Stimulated activated CD4-positive, alpha-beta T cell treated with anti-CD3 and anti-CD28 coated beads, Interleukin-15, amount 100 ng/mL, for 24 hours (primary cell): ENCODE data around the gene ADRA2C.

Experiments used
- DNase-seq: peaks from one replicate; pipeline ENCODE4 v3.0.0-alpha.2; 2020

ADRA2C gene

DNA sequence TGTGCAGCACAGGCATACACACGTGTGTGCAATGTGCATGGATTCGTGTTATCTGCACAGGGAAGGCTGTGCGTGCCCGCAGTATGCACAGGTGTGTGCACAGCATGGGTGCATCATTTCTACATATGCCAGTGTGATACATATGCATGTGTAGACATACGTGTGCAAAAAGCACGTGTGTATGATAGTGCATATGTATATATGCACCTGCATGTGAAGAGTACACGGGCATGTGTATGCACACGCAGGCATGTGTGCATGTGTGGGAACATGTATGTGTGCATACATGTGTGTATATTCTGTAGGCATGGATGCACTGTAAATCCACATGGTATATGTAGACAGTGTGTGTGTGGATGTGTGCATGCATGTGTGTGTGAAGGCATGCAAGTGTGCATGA lies 3.9 kb upstream of the ADRA2C start:
- no peak for DNase-seq

DNA sequence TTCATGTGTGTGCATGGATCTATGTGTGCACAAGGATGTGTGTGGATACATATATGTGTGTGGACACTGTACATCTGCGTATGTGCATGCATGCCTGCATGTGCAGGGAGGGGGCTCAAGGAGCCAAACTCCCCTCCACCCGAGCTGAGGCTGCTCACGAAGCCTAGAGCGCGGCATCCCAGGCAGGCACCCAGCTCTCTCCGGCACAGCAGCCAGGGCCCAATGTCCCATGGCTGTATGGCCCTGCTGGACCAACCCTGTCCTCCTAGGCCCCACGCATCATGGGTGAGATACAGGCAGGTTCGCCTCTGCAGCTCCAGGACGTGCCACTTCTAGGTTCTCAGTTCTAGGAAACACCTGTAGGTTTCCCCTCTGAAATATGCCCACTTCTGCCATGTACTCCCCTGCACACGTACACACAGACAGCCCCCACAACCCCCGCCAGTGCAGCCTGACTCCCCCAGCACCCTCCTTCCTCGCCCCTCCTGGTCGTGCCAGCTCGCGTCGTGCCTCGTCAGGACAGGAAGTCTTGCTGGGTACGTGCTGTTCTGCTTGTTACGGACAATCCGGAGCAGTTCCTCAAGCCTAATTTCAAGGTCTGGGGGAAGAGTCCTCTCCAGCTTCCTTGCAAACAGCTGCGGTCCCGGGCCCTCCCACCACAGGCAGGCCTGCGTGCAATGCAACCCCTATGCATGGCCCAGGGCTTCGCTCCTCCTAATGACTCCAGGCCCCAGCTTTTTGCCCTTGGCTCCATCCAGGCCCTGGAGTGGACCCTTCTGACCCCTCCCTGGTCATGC lies 3.2 kb upstream of the ADRA2C start:
- DNase-seq = no peak

DNA sequence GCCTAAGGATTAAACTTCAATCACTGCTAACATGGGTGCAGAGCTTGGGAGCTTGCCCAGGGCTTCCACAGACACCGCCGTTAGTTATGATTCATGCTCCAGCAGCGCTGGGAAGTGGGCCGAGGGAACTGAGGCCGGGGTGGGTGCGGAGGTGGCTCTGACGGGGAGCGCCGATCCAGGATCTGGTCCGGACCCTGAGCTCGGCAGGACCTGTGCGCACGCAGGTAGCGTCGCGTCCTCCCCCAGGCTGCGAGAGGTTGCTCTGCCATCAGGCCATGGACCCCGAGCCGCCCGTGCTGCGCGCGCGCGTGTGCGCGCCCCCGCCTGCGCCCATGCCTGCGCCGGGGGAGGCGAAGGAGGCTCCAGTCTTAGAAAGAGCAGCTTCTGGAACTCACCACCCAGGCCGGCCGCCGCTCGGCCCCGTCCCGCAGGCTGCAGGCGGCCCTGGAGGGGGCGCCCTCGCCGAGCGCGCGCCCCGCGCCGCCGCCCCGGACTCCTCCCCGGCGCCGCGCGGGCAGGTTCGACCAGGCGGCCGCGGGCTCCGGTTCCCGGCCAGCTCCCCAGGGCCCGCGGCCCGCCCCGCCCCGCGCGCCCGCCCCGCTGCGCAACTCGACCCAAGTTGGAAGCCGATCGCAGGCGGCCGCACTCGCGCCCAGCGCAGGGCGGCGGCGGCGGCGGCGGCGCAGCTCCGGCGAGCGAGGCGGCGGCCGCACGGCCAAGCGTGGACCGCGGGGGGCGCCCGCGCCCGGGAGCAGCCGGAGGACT lies 732 bp upstream of the ADRA2C start:
- DNase-seq = peak; percentile 37

DNA sequence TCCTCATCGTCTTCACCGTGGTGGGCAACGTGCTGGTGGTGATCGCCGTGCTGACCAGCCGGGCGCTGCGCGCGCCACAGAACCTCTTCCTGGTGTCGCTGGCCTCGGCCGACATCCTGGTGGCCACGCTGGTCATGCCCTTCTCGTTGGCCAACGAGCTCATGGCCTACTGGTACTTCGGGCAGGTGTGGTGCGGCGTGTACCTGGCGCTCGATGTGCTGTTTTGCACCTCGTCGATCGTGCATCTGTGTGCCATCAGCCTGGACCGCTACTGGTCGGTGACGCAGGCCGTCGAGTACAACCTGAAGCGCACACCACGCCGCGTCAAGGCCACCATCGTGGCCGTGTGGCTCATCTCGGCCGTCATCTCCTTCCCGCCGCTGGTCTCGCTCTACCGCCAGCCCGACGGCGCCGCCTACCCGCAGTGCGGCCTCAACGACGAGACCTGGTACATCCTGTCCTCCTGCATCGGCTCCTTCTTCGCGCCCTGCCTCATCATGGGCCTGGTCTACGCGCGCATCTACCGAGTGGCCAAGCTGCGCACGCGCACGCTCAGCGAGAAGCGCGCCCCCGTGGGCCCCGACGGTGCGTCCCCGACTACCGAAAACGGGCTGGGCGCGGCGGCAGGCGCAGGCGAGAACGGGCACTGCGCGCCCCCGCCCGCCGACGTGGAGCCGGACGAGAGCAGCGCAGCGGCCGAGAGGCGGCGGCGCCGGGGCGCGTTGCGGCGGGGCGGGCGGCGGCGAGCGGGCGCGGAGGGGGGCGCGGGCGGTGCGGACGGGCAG lies 792 bp downstream of the ADRA2C start:
- DNase-seq = peak; percentile 40

DNA sequence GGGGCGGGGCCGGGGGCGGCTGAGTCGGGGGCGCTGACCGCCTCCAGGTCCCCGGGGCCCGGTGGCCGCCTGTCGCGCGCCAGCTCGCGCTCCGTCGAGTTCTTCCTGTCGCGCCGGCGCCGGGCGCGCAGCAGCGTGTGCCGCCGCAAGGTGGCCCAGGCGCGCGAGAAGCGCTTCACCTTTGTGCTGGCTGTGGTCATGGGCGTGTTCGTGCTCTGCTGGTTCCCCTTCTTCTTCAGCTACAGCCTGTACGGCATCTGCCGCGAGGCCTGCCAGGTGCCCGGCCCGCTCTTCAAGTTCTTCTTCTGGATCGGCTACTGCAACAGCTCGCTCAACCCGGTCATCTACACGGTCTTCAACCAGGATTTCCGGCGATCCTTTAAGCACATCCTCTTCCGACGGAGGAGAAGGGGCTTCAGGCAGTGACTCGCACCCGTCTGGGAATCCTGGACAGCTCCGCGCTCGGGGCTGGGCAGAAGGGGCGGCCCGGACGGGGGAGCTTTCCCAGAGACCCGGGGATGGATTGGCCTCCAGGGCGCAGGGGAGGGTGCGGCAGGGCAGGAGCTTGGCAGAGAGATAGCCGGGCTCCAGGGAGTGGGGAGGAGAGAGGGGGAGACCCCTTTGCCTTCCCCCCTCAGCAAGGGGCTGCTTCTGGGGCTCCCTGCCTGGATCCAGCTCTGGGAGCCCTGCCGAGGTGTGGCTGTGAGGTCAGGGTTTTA lies 1.5 kb downstream of the ADRA2C start:
- DNase-seq = peak; percentile 32

DNA sequence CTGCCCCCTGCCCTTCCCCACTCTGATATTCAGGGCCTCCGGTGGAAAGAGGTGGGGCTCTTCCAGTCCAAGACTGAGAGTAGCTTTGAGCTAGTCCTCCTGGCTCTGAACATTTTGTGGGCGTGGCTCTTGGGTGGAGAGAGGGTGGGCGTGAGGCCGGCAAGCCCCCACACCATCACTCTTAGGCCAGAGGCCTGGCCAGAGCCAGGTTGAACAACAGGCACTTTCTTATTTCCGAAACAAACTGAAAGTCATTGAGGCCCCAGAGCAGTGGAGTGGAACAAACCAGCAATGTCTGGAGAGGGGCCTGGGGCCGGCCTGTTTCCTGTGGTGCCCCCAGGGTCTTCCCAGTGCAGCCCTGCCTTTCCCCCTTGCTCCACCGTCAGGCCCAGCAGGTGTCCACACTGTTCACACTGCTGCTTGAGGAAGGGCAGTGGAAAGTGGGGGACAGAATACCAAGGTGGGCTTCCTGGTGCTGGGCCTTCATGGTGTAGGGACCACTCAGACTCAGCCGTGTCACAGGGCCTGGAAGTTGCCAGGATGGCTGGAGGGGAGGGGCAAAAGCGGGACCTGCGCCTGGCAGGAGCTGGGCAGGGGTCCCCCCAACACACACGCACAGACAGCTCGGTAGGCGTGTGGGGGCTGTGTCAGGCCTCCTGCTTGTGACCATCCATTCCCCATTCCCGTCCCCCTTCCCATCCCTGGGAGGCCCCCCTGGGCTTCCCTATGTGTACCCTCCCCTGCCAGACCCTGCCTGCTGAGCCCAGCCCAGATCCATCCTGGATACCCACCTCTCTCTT lies 2.9 kb downstream of the ADRA2C start:
- DNase-seq = no peak

DNA sequence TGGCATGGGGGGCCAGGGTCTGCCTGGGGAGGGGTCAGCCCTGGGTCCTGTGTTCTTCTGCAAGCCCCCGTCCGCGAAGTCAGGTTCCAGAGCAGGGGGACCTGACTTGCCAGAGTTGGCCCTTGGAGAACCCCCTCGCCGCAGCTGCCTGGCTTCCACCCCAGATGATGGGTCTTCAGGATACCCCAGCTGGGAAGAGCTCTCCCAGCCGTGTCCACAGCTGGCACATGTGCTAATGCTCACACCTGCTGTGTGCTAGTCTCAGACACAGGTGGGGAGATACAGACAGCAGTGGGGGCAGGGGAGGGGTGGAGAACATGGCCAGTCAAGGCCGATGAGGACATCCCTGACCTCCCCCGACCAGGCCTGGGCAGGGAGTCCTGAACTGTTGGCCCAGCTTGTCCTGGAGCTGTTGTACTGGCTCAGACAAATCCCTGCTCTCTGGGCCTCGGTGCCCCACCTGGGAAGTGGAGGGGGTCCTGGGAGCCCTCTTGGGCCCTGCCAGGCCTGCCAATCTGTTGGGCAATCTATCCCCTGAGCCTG lies 3.5 kb downstream of the ADRA2C start:
- no peak for DNase-seq

DNA sequence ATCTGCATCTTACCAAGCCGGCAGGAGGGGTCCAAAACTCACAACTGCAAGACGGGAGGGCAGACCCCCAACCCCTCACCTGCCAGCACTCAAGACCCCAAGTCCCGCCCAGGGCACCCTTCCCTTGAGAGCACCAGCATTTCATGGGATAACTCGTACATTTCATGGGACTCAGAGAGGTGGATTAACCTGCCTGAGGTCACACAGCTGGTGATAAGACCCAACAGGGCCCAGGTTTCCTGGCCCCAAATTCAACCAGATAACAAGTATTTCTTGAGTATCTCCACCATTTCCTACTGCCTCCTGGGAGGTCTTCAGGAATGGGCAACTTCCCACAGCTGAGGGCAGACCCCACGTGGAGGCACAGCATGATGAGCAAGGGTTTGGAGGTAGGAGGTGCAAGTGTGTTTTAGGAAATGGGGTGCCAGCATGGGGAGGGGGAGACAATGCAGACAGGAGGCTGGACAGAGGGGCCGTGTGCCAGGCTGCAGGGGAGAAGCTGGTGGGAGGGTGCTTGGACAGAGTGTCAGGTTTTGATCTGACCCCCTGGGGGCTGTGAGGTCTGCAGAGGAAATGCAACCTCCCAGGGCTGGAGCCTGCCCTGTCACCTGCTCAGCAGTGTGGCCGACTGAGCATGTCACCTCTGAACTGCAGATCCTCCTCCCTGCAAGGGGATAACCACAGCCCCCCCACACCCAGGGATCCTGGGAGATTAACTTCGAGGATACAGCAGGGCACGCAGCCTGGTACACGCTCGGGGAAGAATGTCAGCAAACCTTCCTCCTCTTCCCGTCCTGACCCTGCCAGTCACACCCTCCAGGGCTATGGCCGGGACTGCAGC lies 4.4 kb downstream of the ADRA2C start:
- DNase-seq = no peak

DNA sequence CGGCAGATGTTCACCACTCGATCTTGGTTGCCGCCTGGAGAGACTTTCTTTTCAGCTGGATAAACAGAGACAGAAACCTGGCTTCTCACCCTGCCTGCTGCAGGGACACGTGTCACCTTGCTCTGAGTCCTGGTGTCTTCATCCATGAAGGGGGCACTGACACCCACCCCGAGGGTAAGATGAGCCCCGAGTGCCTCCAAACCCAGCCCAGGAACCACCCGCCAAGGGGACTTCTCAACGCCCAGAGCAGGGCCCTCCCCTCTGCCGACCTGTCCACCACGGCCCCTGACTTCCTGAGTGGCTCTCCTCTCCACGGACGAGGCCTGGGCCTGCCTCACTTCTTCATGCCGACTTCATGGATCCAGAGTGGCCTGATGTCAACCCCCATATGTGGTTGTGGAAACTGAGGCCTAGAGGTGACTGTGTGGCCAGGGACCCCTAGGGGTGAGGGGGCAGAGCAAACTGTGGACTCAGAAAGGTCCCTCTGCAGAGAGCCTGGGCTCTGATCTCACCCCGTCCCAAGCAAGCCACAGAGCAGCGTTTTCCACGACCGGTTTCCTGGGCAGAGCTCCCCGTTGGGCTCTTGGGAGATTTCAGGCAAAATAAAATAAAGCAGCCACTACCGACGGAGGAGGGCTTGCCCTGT lies 5.1 kb downstream of the ADRA2C start:
- no peak for DNase-seq

DNA sequence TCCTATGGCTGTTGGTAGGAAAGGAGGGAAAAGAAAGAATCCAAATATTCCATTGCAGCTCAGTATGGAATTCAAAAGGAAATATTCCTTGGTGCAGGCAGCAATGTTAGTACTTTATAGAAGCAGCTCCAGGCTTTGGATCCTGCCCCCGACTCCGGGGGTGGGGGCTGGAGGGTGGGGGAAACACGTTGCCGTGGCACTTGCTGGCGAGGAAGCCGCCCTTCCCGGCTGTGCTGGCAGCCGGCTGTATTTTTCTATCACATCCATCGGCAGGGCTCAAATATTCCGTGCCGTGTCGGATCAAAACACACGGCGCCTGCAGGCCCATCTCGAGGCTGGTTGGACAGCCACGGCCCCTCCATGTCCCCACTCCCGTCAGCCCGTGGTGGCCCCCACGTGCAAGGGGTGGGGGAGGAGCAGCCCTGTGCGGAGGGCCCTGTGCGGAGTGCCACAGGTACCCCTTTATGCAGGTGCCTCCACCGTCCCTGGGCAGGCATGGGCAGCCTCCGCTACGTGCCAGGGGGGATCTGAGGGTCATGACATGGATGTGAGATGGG lies 5.8 kb downstream of the ADRA2C start:
- no peak for DNase-seq

DNA sequence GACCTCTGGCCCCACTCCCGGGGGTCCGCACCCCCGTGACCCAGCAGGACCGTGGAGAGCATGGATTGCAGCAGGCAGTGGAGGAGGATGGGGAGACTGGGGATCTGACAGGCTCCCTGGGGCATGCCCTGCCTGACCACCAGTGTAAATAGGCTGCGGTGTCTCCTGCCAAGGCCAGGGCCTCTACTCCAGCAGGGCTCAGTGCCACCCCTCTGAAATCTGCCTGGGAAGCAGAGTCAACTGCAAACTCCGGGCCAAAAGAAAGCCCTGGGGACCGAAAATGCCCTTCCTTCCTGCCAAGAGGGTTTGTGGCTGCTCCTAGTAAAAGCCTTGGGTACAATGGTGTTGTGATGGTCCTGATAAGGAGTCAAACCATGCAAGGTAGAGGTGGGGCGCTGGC lies 6.4 kb downstream of the ADRA2C start:
- DNase-seq = no peak

DNA sequence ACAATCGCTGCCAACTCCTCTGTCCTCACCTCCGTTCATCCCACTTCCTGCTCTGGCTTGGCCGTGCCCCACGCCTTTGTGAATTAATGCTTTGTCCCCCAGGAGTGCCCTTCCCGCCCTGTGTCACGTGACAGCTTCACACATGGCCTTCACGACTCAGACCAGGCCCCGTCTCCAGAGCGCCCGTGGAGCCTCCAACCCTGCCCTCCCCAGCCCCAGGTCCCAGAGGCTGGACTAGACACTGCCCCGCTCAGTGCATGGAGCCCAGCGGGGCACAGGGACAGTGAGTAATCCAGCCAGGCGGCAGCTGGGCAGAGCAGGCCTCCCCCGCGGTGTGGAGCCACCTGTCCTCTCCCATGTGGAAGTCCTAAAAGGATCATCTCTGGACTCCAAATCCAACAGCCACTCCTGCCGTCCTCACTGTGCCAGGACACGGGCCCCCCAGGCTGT lies 7.4 kb downstream of the ADRA2C start:
- DNase-seq = no peak

DNA sequence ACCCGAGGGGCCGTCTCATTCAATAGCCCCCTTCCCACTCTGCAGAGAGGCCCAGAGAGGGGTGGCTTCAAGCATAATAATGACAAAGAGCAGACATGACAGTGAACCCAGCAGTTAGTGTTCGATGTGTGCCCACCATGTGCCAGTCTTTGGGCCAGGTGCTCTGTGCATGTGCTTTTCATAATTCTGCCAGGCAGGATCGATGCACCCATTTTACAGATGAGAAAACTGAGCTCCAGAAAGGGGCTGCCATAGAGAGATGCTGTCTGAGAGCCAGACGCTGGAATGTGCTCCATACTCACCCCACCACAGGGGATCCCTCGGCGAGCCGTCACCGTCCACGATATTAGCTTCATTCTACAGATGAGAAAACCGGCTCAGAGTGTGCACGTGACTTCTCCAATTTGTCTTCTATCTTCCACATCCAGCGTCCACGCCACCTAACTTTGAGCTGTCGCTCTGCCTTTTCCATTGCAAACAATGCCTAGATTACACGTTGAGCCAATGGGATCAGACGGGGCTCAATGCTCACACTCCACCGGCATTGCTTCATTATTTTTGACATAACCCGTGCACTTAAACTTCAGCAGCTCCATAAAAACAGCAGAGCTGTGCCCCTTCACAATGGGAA lies 8.2 kb downstream of the ADRA2C start:
- no peak for DNase-seq

DNA sequence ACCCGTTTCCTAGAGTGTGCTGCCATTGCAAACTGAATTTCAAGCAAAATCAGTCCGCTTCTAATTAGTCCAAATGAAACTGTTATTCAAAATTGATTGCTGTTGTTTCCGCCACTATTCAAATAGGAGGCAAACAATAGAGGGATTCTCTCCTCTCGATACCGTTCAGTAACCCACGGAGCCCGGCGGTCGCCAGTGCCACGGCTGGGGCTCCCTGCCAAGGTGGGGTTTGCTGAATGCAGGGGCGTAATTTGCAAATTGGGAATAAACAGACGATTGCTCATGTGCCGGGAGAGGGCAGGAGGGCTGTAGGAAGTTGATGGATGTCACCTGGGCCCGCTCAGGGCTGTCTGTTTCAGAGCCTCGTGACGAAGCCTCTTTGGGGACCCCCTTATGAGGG lies 8.8 kb downstream of the ADRA2C start:
- no peak for DNase-seq

DNA sequence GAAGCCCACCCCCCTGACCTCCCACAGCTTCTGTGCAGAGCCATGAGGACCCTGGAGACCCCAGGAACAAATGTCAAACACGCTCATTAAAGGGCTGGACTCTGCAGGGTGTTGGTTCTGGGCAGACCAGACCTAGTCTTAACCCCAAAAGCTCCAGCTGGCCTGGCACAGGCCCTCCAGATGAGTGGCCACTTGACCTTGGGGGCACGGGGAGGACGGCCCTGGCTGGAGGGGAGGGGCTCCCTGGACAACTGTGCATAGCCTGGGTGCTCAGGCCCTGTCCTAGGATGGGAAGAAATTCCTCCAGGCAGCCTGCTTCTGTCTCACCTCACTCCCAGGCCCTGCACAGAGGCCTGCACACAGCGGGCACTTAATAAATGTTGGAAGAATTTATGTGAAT lies 9.4 kb downstream of the ADRA2C start:
- DNase-seq = no peak

DNA sequence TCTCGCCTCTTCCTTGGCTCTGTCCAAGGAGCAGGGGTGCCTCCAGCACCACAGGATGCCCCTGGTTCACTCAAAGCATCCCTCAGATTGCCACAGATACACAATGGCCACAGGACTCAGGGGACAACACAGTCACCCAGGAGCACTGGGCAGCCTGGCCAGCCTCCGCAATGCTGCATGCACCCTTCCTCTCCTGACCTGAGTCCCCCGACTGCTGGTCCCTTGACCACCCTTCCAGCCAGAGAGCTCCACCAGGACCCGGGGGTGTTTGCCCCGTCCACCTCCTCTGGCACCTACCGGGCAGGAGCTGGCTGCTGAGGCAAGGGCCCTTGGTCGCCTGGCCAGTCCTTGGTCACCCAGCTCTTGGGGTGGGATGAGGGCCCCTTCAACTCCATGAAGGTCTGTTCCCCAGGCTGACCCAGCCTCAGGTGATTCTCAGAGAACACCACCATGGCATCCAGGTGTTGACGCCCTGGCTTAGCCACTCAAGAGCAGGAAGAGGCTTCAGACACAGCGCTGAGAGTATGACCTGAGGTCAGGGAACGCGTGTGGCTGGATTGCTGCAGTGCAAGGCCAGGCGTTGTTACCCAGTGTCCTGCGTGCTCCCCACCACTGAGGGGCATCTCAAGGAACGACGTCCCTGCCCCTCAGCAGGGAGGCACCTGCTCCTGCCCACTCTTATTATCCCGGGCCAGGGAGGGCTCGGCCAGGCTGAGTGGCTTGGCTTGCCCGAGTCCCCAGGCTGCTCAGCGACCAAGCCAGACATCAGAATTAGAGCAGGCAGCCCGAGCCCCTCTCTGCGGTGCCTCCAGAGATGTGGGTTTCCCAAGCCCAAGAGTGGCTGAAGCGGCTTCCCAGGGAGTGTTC lies 10.2 kb downstream of the ADRA2C start:
- no peak for DNase-seq

DNA sequence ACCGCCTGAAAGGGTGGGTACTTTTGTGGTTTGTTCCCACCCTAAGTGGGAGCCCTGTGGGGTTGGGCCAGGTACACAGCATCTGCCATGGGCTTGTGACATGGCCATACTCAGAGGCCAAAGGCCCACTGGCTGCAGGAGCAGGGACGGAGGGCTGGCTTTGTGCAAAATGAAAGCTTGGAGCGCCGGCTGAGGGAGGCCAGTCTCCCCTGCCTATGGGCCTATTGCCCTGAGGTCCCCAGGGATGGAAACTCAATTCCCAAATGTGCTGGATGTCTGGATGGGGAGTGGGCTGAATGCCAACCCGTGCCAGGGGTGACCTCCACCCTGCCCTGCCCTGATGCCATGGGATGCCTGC lies 10.8 kb downstream of the ADRA2C start:
- no peak for DNase-seq

DNA sequence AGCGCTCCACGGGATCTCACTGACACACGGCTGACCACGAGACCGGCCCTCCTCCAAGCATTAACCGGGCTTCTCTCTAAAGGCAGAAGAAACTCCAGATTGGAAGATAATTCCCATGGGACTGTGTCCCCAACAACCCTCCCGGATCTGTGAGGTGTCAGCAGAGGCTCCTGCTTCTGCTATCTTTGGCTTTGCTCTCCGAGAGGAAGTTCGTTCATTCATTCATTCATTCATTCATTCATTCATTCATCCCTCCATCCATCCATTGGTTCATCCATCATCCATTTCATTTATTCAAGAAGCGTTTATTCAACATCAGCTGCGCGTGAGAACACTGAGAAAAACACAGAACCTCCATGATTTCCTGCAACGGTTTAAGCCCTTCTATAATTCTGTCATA lies 11.5 kb downstream of the ADRA2C start:
- DNase-seq = no peak
